GM10266 (cell line): ENCODE results near the gene FBXL13.
"Not testable (repeated sequence)": the region's sequence is repeated elsewhere in the genome, so short reads cannot be mapped to it uniquely, and the experiment has no call there.

ENCODE experiments used
- DNase-seq: peaks from one replicate; pipeline ENCODE4 v3.0.0; 2012; ENCODE audit errors: extremely low spot score
- TF ChIP-seq, protein P1 (sequence below): IDR thresholded peaks from 2 replicates; pipeline ENCODE4 v1.5.1; 2012; ENCODE audit warnings: mild to moderate bottlenecking, low read depth; ENCODE audit not compliant: control insufficient read depth, insufficient read depth; ENCODE audit errors: missing control alignments

FBXL13 gene

DNA sequence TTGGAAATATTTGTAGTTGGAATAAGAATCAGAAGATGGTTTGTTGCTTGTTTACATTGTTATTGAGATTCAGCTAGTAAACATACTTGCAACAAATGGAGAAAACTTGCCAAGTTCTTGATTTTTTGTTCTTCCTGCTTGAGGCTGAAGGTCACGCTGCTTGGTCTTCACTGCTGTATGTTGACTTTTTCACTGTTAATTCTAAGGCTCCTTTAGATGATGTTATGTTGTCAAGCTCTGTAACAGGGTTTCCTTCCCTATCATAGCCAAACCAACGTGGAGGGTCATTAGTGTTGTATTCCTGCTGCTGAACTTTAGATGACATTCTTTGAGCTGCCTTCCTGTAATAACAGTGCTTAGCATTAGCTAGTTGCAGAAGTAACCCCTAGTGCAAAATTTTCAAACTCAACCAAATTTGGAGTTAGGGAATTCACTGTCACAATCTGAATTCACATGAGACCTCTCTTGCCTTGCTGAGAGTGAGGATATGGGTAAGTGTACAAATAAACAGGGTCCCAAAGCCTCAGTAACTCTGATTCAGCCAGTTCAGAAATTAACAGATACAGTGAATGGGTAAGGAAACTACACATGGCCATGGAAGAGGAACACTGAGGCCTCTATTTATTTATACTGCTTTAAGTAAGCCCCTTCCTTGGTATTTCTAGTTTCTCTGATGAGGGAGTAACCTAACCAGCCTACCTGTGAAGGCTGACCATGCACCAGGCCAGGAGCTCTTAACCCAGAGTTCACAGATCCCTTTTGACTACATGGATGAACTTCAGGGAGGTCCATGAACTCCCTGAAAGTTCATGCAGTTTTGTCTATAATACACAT, 261.2 kb downstream of the FBXL13 start:
- TF ChIP-seq, protein P1, sequence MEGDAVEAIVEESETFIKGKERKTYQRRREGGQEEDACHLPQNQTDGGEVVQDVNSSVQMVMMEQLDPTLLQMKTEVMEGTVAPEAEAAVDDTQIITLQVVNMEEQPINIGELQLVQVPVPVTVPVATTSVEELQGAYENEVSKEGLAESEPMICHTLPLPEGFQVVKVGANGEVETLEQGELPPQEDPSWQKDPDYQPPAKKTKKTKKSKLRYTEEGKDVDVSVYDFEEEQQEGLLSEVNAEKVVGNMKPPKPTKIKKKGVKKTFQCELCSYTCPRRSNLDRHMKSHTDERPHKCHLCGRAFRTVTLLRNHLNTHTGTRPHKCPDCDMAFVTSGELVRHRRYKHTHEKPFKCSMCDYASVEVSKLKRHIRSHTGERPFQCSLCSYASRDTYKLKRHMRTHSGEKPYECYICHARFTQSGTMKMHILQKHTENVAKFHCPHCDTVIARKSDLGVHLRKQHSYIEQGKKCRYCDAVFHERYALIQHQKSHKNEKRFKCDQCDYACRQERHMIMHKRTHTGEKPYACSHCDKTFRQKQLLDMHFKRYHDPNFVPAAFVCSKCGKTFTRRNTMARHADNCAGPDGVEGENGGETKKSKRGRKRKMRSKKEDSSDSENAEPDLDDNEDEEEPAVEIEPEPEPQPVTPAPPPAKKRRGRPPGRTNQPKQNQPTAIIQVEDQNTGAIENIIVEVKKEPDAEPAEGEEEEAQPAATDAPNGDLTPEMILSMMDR = no peak

DNA sequence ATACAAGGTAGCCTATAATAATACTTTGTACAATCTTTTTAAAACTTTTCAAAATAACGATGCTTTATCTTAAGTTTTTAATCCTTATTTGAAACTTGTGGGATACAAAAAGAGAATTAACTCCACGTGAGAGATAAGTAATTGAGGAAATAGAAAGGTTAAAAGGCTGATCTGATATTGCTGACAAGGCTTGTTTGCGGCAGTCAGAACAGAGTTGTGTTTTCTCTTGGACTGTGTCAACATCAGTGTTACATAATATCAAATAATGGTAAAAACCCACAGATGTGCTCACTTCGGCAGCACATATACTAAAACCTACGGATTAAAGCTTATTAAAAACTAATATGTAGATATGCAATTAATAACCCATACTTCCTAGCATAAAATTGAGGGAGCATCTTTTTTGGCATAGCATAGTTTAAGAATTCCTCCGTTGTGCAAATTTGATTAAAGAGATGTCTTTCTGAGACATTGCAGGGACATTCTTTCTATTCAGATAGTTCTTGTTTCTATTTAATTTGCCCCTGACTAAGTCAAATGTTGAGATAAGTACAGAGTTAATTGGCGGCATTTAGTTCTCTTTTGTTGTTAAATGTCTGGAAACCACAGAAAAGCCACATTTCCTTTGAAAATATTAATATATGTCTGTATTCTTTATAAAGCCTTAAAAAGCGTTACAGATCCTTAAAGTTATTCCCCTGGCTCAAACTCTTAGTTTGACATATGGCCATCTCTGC, 262.5 kb downstream of the FBXL13 start:
- DNase-seq = no peak
- TF ChIP-seq, protein P1 = no peak

More for the DNA sequence above, 261.2 kb downstream of the FBXL13 start:
- DNase-seq = no peak

DNA sequence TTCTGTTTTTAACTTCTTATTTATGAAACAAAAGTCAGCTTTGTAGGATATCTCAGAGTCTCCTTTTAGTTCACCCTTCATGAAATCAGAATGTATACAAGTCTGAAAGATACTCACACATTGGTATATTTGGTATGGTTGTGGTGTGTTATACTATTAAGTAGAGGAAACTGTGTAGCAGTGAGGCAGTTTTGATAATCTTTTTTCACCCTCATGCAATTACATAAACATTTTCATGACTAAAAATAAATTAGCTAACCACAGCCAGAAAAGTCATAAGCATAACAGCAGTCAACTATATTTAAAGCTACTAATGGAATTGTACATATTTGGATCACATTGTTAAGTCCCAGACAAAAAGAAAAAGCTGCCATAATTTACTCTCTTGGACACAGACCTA, 263.7 kb downstream of the FBXL13 start:
- no peak for DNase-seq
- TF ChIP-seq, protein P1 = no peak

DNA sequence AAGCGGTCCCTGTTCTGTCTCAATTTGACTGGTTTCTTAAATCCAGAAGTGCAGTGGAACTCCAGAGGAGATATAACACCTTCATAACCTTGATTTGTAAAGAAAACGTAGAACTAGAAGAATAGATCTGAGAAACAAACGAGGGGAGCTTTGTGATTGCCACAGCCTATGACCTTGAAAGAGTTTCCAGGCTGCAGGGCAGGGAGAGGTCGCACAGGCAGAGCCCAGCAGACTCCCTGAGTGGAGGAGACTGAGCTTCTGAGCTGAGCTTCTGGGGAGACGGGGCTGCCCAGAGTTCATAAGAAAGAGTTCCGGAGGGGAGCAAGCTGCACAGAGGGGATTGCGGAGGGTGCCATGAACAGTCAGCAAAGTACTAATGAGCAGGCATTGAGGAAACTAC, 268.0 kb downstream of the FBXL13 start:
- no peak for DNase-seq
- TF ChIP-seq, protein P1 = no peak

DNA sequence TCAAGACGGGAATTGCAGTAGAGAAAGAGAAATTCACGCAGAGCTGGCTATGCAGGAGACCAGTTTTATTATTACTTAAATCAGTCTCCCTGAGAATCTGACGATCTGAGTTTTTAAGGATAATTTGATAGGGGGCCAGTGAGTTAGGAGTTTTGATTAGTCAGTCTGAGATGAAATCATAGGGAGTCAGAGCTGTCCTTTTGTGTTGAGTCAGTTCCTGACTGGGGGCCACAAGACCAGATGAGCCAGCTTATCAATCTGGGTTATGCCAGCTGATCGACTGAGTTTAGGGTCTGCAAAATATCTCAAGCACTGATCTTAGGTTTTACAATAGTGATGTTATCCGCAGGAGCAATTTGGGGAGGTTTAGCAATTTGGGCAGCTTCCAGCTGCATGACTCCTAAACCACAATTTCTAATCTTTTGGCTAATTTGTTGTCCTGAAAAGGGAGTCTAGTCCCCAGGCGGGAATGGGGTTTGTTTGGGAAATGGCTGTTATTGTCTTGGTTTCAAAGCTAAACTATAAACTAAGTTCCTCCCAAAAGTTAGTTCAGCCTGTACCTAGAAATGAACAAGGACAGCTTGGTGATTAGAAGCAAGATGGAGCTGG, 278.5 kb downstream of the FBXL13 start:
- not testable (repeated sequence) for DNase-seq

DNA sequence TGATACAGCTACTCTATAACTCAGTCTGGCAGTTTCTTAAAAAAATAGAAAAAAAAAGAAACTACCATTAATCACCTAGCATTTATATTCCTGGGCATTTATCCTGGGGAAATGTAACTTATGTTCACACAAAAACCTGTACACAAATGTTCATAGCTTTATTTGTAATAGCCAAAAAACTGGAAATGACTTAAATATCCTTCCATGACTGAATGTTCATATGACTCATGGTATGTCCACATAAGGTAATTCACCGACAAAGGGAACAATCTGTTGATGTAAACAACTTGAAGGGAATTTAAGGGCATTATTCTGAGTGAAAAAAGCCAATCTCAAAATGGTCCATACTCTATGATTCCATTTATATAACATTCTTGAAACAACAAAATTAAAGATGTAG, 280.0 kb downstream of the FBXL13 start:
- DNase-seq = not testable (repeated sequence)

DNA sequence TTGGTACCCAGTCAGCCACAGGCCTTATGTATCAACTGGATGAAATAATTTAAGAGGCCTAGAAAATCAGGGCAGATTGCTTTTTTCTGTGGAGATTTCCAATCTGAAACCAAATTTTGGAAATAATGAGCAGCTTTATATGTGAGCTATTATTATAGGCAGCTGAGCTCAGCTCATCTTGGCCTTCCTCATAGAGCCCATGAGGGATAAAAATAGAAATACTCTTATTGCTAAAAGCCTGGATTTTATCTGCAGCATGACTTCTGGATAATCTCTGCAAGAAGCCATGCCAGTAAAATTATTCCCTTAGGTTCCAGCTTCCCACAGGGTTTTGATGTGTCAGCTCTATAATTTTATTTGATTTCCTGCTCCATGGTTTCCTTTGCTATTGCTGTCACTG, 282.8 kb downstream of the FBXL13 start:
- not testable (repeated sequence) for DNase-seq

DNA sequence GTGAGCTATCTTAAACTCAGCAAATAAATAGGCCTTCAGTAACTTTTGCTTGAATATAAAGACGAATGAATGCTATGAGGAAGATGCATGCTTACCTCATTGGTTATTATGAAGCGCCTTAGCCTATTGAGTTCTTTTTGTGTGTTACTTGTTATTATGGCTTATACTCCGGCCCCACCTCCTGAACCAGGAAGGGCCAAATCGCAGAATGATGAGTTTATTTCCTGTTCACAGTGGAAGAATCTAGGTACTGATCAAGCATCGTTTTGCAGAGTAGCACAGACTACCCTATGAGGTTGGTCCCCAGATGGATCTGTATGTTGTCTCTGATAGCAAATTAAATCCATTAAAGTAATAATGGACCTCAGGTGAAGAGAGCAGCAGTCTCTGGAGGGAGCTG, 283.2 kb downstream of the FBXL13 start:
- DNase-seq = not testable (repeated sequence)

DNA sequence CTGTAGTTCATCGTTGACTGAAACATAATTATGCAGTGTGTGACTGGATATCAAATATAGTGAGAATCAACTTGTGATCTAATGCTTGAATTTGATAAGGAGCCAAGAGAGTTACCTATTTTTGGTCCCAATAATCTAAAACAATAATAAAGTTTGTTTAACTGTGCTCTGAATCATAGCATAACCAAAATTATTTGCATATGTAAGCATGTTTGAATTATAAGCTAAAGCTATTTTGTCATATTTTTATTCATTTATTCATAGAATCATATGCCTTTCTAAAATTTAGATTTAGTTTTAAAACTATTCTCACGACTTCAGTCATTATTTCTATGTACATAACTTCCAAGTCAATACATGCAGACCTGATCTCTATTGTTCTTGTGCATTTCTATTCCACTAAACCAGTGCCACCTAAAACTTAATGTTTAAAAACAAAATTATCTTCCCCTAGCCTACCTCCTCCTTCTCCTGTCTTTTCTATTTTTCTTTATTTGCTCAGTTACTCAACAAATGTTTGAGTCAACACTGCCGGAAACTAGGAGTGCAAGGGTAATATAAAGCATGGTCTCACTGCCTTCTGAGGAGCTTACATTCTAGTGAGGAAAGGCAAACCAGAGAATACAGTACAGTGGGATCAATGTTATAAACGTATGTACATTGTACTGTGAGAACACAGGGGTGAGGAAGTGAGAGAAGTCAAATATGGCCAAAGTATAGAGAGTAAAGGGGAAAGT, 284.1 kb downstream of the FBXL13 start:
- DNase-seq = not testable (repeated sequence)

DNA sequence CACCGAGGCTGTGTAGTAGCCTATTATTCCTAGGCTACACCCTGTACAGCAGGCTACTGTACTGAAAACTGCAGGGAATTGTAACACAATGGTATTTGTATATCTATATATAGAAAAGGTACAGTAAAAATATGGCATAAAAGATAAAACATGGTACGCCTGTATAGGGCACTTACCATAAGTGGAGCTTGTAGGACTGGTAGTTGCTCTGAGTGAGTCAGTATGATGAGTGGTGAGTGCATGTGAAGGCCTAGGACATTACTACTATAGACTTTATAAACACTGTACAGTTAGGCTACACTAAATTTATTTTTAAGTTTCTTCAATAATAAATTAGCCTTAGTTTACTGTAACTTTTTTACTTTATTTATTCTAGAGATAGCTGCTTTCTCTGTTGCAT, 285.8 kb downstream of the FBXL13 start:
- DNase-seq = not testable (repeated sequence)

DNA sequence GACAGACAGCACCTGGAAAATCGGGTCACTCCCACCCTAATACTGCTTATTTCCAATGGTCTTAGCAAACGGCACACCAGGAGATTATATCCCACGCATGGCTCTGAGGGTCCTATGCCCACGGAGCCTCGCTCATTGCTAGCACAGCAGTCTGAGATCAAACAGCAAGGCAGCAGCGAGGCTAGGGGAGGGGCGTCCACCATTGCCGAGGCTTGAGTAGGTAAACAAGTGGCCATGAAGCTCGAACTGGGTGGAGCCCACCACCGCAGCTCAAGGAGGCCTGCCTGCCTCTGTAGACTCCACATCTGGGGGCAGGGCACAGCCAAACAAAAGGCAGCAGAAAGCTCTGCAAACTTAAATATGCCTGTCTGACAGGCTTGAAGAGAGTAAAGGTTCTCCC, 293.7 kb downstream of the FBXL13 start:
- DNase-seq = not testable (repeated sequence)

DNA sequence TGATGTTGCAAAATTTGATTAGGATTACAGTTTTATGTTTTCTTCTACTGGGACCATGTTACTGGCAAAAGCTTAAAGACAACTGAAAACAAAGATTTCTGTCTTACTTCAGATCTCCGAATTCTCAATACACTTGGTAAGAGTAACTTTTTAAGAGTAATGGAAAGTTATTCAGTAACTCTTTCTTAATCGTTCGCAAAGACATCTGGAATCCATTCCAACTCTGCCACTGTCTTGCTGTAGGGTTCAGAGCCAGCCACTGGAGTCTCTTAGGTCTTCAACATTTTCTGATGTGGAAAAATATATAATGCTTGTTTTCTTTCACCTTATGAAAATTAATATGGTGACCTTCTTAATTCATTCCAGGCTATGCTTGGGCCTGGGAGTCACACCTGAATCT, 295.9 kb downstream of the FBXL13 start:
- DNase-seq = not testable (repeated sequence)

DNA sequence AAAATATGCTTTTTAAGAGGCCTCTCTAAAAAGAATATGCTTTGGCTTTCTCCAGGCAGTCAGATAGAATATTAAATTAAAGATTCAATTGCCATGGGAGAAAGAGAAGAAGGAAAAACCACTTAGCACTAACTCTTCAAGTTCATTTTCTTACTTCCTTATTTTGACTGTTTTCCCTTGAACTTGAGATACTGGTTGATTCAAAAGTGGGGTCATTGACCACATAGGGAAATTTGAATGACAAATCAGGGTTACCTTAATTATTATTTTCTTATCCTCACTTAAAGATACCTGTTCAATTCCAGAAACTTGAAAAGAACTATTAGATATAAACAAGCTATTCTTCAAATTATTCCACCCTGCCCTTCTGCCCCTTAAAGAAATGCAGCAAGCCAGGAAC, 298.4 kb downstream of the FBXL13 start:
- not testable (repeated sequence) for DNase-seq

DNA sequence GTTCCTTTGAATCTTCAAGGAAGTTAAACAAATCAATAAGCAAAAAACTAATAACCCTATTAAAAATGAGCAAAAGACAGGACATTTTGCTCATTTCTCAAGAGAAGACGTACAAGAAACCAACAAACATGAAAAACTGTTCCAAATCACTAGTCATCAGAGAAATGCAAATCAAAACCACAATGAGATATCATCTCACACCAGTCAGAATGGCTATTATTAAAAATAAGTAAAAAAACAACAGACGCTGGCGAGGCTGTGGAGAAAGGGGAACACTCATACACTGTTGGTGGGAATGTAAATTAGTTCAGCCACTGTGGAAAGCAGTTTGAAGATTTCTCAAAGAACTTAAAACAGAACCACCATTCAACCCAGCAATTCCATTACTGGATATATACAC, 304.1 kb downstream of the FBXL13 start:
- not testable (repeated sequence) for DNase-seq
